ENCODE measurements around the gene NUDT3.
A peak's percentile ranks its signal among the peaks of the same experiment; 100 is the strongest.

The NUDT3 gene

DNA sequence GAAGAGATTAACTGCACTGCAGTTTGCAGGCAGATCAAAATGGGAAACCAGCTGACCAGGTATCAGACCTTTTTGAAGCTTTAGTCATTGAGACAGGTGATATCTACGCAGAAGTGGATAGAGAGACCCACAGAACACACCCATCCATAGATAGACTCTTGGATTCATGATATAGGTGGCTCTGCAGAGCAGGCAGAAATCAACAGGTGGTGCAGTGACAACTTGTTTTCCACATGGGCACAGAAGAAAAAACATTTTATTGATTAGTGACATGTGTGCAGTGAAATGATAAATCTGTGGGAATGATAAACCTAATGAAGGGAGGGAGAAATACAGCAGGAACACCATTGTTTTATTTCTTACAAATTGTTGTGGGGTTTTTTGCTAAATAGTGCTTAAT is 45.2 kb downstream of the NUDT3 start:
- H3K4me2 ChIP-seq (ENCODE audit: low read length): no peak overlapping the region
- no peaks in the 10 kb centered on the region for H3K27me3 ChIP-seq (ENCODE audit: insufficient read depth, low read length)
- TF ChIP-seq, protein P1, sequence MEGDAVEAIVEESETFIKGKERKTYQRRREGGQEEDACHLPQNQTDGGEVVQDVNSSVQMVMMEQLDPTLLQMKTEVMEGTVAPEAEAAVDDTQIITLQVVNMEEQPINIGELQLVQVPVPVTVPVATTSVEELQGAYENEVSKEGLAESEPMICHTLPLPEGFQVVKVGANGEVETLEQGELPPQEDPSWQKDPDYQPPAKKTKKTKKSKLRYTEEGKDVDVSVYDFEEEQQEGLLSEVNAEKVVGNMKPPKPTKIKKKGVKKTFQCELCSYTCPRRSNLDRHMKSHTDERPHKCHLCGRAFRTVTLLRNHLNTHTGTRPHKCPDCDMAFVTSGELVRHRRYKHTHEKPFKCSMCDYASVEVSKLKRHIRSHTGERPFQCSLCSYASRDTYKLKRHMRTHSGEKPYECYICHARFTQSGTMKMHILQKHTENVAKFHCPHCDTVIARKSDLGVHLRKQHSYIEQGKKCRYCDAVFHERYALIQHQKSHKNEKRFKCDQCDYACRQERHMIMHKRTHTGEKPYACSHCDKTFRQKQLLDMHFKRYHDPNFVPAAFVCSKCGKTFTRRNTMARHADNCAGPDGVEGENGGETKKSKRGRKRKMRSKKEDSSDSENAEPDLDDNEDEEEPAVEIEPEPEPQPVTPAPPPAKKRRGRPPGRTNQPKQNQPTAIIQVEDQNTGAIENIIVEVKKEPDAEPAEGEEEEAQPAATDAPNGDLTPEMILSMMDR (IDR thresholded peaks at IDR 0.05; ENCODE audit: low read length): no peak
- no peak for TF ChIP-seq EZH2 (IDR thresholded peaks at IDR 0.05; ENCODE audit: borderline replicate concordance, low read length)
- no peaks in the 10 kb centered on the region for H3K9me2 ChIP-seq (ENCODE audit: low read depth, low read length)
- H3K4me1 ChIP-seq (ENCODE audit: insufficient read depth, low read length, severe bottlenecking): peaks cover 14% of the 10 kb centered on the region
- H3K9me3 ChIP-seq (ENCODE audit: low read length): no peaks in the 10 kb centered on the region
- H3K9ac ChIP-seq (ENCODE audit: low read length): no peak overlapping the region
- H4K20me1 ChIP-seq (ENCODE audit: insufficient read depth, low read length): no peaks in the 10 kb centered on the region
- no peak overlapping the region for H2AFZ ChIP-seq (ENCODE audit: low read length)
- no peaks in the 10 kb centered on the region for H3K36me3 ChIP-seq (ENCODE audit: insufficient read depth, low read length)
- H3K4me3 ChIP-seq (ENCODE audit: low read depth, low read length, poor library complexity, severe bottlenecking): no peak overlapping the region
- no peaks in the 10 kb centered on the region for H3F3A ChIP-seq (ENCODE audit: insufficient read depth, low read length)
- H3K79me2 ChIP-seq (ENCODE audit: insufficient read depth, low read length): peaks cover 62% of the 10 kb centered on the region
- H3K27ac ChIP-seq (ENCODE audit: low read depth, low read length, poor library complexity, severe bottlenecking): no peak overlapping the region

DNA sequence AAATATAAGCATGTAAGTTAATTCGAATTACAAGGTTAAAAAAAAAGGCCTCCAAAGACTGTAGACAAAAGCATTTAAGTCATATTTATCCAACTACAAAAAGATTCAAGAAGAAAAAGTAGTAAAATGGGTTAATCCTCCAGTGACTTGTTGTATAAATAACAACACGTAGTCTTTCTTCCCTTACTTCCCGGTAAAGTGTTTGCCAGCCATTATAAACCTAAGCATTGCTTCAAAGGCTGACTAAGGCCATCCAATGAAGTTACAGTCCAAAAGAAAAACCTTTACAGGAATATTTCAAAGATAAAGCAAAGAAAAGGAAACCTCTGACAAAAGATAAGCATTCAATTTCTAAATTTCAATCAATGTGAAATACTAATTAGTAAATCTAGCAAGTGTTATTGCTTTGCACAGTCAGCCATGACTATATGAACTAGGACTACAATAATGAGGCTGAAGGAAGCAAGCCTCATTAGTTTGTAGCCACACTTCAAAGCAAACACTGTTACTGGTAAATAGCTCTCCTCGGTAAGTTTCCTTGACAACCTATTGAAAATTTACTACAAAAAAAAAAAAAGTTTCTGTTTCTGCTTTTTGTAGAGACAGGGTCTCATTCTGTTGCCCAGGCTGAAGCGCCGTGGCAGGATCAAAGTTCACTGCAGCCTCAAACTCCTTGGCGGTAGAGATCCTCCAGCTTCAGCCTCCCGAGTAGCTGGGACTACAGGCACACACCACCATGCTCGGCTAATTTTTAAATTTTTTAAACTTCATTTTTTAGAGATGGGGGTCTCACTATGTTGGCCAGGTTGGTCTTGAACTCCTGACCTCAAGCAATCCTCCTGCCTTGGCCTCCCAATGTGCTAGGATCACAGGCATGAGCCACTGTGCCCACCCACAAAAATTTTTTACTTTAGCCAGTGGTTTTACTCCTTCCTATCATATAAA is 46.0 kb downstream of the NUDT3 start:
- Histone ChIP-seq H3K79me2 (ENCODE audit: insufficient read depth, low read length) (peaks cover 54% of the 10 kb centered on the region), H3K9me3 (ENCODE audit: low read length) (no peaks in the 10 kb centered on the region), H3K9ac (ENCODE audit: low read length) (no peak overlapping the region), H3K27ac (ENCODE audit: low read depth, low read length, poor library complexity, severe bottlenecking) (no peak overlapping the region), H4K20me1 (ENCODE audit: insufficient read depth, low read length) (no peaks in the 10 kb centered on the region), H2AFZ (ENCODE audit: low read length) (no peak overlapping the region), H3F3A (ENCODE audit: insufficient read depth, low read length) (no peaks in the 10 kb centered on the region), H3K4me2 (ENCODE audit: low read length) (peak overlapping the region; percentile 17; the same call in 1 of the 2 replicates), H3K9me2 (ENCODE audit: low read depth, low read length) (no peaks in the 10 kb centered on the region), H3K36me3 (ENCODE audit: insufficient read depth, low read length) (peaks cover 5% of the 10 kb centered on the region; the same call in 1 of the 2 replicates), H3K4me3 (ENCODE audit: low read depth, low read length, poor library complexity, severe bottlenecking) (no peak overlapping the region), H3K27me3 (ENCODE audit: insufficient read depth, low read length) (no peaks in the 10 kb centered on the region), H3K4me1 (ENCODE audit: insufficient read depth, low read length, severe bottlenecking) (peaks cover 14% of the 10 kb centered on the region)
- TF ChIP-seq EZH2 (IDR thresholded peaks at IDR 0.05; ENCODE audit: borderline replicate concordance, low read length): no peak
- TF ChIP-seq, protein P1 (IDR thresholded peaks at IDR 0.05; ENCODE audit: low read length): no peak

DNA sequence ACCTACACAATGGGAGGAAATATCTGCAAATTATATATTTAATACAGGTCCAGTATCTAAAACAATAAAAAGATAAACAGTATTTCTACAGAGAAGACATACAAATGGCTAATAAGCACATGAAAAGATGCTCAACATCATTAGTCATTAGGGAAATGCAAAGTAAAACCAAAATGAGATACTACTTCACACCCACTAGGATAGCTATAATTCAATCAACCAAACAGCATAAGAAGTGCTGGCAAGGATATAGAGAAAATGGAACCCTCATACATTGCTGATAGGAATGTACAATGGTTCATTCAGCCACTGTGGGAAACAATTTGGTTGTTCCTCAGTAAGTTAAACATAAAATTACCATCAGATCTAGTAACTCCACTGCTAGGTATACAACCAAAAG is 48.7 kb downstream of the NUDT3 start:
- TF ChIP-seq EZH2 (IDR thresholded peaks at IDR 0.05; ENCODE audit: borderline replicate concordance, low read length): no peak
- TF ChIP-seq, protein P1 (IDR thresholded peaks at IDR 0.05; ENCODE audit: low read length): no peak
- H3K36me3 ChIP-seq (ENCODE audit: insufficient read depth, low read length): peaks cover 21% of the 10 kb centered on the region
- H3F3A ChIP-seq (ENCODE audit: insufficient read depth, low read length): no peaks in the 10 kb centered on the region
- H3K4me1 ChIP-seq (ENCODE audit: insufficient read depth, low read length, severe bottlenecking): peaks cover 10% of the 10 kb centered on the region
- no peak overlapping the region for H2AFZ ChIP-seq (ENCODE audit: low read length)
- no peak overlapping the region for H3K27ac ChIP-seq (ENCODE audit: low read depth, low read length, poor library complexity, severe bottlenecking)
- H3K9me3 ChIP-seq (ENCODE audit: low read length): no peaks in the 10 kb centered on the region
- no peak overlapping the region for H3K4me2 ChIP-seq (ENCODE audit: low read length)
- H3K27me3 ChIP-seq (ENCODE audit: insufficient read depth, low read length): no peaks in the 10 kb centered on the region
- no peak overlapping the region for H3K4me3 ChIP-seq (ENCODE audit: low read depth, low read length, poor library complexity, severe bottlenecking)
- peaks cover 38% of the 10 kb centered on the region for H3K79me2 ChIP-seq (ENCODE audit: insufficient read depth, low read length)
- H3K9ac ChIP-seq (ENCODE audit: low read length): no peak overlapping the region
- no peaks in the 10 kb centered on the region for H4K20me1 ChIP-seq (ENCODE audit: insufficient read depth, low read length)
- H3K9me2 ChIP-seq (ENCODE audit: low read depth, low read length): no peaks in the 10 kb centered on the region

Data from OCI-LY1 (cell line).